DMS53 (cell line): ENCODE results near the gene ADM2.

Source experiments
- DNase-seq: peaks from one replicate; lab custom pipeline; 2025; lab: John Stamatoyannopoulos, UW

The ADM2 gene

GRCh38 chr22:50485221-50486131 lies 4.1 kb downstream of the ADM2 start:
- peak; percentile 75 for DNase-seq

- DNase-seq: peak; percentile 43
Observed at GRCh38 chr22:50486561-50487289, 5.4 kb downstream of the ADM2 start, which contains the start of gene MIOX. MIOX (plus strand) TSS chr22:50486859; CDS start chr22:50486898, 39 bp downstream.

GRCh38 chr22:50487290-50488005 lies 6.1 kb downstream of the ADM2 start:
- no peak for DNase-seq

GRCh38 chr22:50488006-50488677 lies 6.8 kb downstream of the ADM2 start:
- no peak for DNase-seq

- no peak for DNase-seq
Observed at GRCh38 chr22:50488886-50489285, 7.5 kb downstream of the ADM2 start.

GRCh38 chr22:50489363-50490243 lies 8.3 kb downstream of the ADM2 start:
- DNase-seq: no peak

GRCh38 chr22:50490531-50491308 lies 9.4 kb downstream of the ADM2 start:
- peak; percentile 54 for DNase-seq

- DNase-seq: no peak
Observed at GRCh38 chr22:50497093-50497492, 15.8 kb downstream of the ADM2 start.

- peak; percentile 88 for DNase-seq
Observed at GRCh38 chr22:50498322-50498890, 17.1 kb downstream of the ADM2 start.

GRCh38 chr22:50500452-50500851 lies 19.1 kb downstream of the ADM2 start:
- no peak for DNase-seq

- no peak for DNase-seq
Observed at GRCh38 chr22:50502096-50502495, 20.8 kb downstream of the ADM2 start.

GRCh38 chr22:50502628-50503474 lies 21.5 kb downstream of the ADM2 start:
- DNase-seq: no peak

- DNase-seq: no peak
Observed at GRCh38 chr22:50503475-50504145, 22.3 kb downstream of the ADM2 start.

- DNase-seq: no peak
Observed at GRCh38 chr22:50504369-50505211, 23.2 kb downstream of the ADM2 start.

GRCh38 chr22:50505276-50505775 lies 24.0 kb downstream of the ADM2 start:
- no peak for DNase-seq

GRCh38 chr22:50505776-50506610 lies 24.6 kb downstream of the ADM2 start:
- no peak for DNase-seq
